GM12878 (cell line): Measurements from ENCODE around the gene CCDC187. TPM values are rescaled to one million over a fixed set of nuclear protein-coding genes. Genes with fewer than 3 reads are reported as not detected.

Experiments
- ATAC-seq: fragments of 200-7000 bp; cut with Tn5 transposase; 3 replicates; pipeline ENCODE4 v1.9.1; 2020; ENCODE audit warnings: mild to moderate bottlenecking, moderate library complexity
- BruUV-seq: library from RNA; stranded (reverse); fragments of 400-500 nt; replicated peaks from 2 replicates; lab custom pipeline; 2021; lab: Mats Ljungman, UMichigan
- CTCF ChIA-PET: fragments of 300-600 bp; sonication (Branson Sonifier 250); formaldehyde crosslinking; extraction: SDS; loops from one replicate; lab custom pipeline; 2021; ENCODE audit warnings: inconsistent platforms; lab: Yijun Ruan, JAX
- POLR2A ChIA-PET: fragments of 350-600 bp; formaldehyde crosslinking; extraction: SDS; loops from one replicate; lab custom pipeline; 2021; ENCODE audit warnings: inconsistent platforms; lab: Charles Lee
- RAD21 ChIA-PET: fragments of 300-600 bp; sonication (Branson Sonifier 250); formaldehyde crosslinking; loops from one replicate; lab custom pipeline; 2023; ENCODE audit warnings: antibody characterized with exemption; ENCODE audit not compliant: unreplicated experiment; lab: Charles Lee
- SMC1A ChIA-PET: fragments of 300-600 bp; sonication (Branson Sonifier 250); formaldehyde crosslinking; loops from one replicate; lab custom pipeline; 2023; ENCODE audit not compliant: unreplicated experiment, uncharacterized antibody; lab: Charles Lee
- DNase-seq: peaks from one replicate; pipeline ENCODE4 v3.0.0-alpha.2; 2011; ENCODE audit warnings: low read depth, low spot score
- FAIRE-seq: peaks from 3 replicates; lab custom pipeline; 2011; peaks lifted over from hg19 to GRCh38; lab: Jason Lieb, UNC
- H2AFZ ChIP-seq: 2 replicates; pipeline ENCODE4 v1.6.0; 2011; ENCODE audit warnings: low read depth, low read length, control low read depth; ENCODE audit not compliant: control insufficient read depth
- H3K27ac ChIP-seq: 2 replicates; pipeline ENCODE4 v1.5.1; 2011; ENCODE audit warnings: control low read depth; ENCODE audit not compliant: control insufficient read depth, insufficient read depth
- H3K27me3 ChIP-seq, 2 experiments: replicated peaks in 1 of 2; 2 replicates each; pipeline versions ENCODE4 v1.6.0 to v1.6.1; 2011; ENCODE audit warnings: low read length in 1 of 2; ENCODE audit not compliant: control insufficient read depth in 2 of 2, insufficient read depth in 2 of 2
- H3K36me3 ChIP-seq, 2 experiments: 2 replicates each; pipeline ENCODE4 v1.5.1; 2011; ENCODE audit warnings: low read length in 1 of 2; ENCODE audit not compliant: control insufficient read depth in 2 of 2, insufficient read depth in 2 of 2
- H3K4me1 ChIP-seq: 2 replicates; pipeline ENCODE4 v1.6.1; 2011; ENCODE audit warnings: mild to moderate bottlenecking, low read length, moderate library complexity, mixed read lengths; ENCODE audit not compliant: control insufficient read depth, insufficient read depth
- H3K4me2 ChIP-seq: 2 replicates; pipeline ENCODE4 v1.6.0; 2011; ENCODE audit warnings: control low read depth; ENCODE audit not compliant: control insufficient read depth, insufficient read depth
- H3K4me3 ChIP-seq: fragments of 200-600 bp; sonication (generic); 2 replicates; pipeline ENCODE4 v1.5.1; 2016
- H3K79me2 ChIP-seq: 2 replicates; pipeline ENCODE4 v1.6.0; 2011; ENCODE audit warnings: low read length; ENCODE audit not compliant: control insufficient read depth, insufficient read depth
- H3K9ac ChIP-seq: 2 replicates; pipeline ENCODE4 v1.8.0; 2011; ENCODE audit warnings: low read length, control low read depth, mixed read lengths; ENCODE audit not compliant: control insufficient read depth, insufficient read depth
- H3K9me3 ChIP-seq: replicated peaks from 3 replicates; pipeline ENCODE4 v1.5.1; 2011; ENCODE audit warnings: mild to moderate bottlenecking, low read length; ENCODE audit not compliant: control insufficient read depth, insufficient read depth
- H4K20me1 ChIP-seq: 2 replicates; pipeline ENCODE4 v1.6.0; 2011; ENCODE audit not compliant: control insufficient read depth, insufficient read depth
- ATF7 ChIP-seq: fragments of 450-650 bp; IDR thresholded peaks from 2 replicates; pipeline ENCODE4 v1.6.1; 2016; ENCODE audit warnings: low read depth, mild to moderate bottlenecking
- BCLAF1 ChIP-seq: fragments of 450-650 bp; IDR thresholded peaks from 2 replicates; pipeline ENCODE4 v1.6.1; 2017; ENCODE audit warnings: antibody characterized with exemption, mild to moderate bottlenecking, moderate library complexity
- E2F4 ChIP-seq: IDR thresholded peaks from 2 replicates; pipeline ENCODE4 v1.6.1; 2012; ENCODE audit warnings: low read depth, low read length, improper control_type of control experiment
- NR2F1 ChIP-seq: fragments of 450-650 bp; conservative IDR thresholded peaks from 2 replicates; pipeline ENCODE4 v1.6.1; 2017; ENCODE audit warnings: mild to moderate bottlenecking
- PBX3 ChIP-seq: IDR thresholded peaks from 2 replicates; pipeline ENCODE4 v1.6.1; 2011; ENCODE audit warnings: mild to moderate bottlenecking, low read depth, low read length, moderate library complexity; ENCODE audit not compliant: insufficient replicate concordance
- POLR2AphosphoS2 ChIP-seq: IDR thresholded peaks from 2 replicates; pipeline ENCODE4 v1.6.1; 2011; ENCODE audit warnings: low read depth, mild to moderate bottlenecking, low read length, improper control_type of control experiment, moderate library complexity
- POU2F2 ChIP-seq: IDR thresholded peaks from 3 replicates; pipeline ENCODE4 v1.6.1; 2011; ENCODE audit warnings: low read depth, mild to moderate bottlenecking, low read length, borderline replicate concordance
- RAD21 ChIP-seq: IDR thresholded peaks from 2 replicates; pipeline ENCODE4 v1.6.1; 2011; ENCODE audit warnings: mild to moderate bottlenecking, low read depth, low read length, moderate library complexity; ENCODE audit not compliant: insufficient read depth
- SP1 ChIP-seq: IDR thresholded peaks from one replicate; pipeline ENCODE4 v1.6.1; 2011; ENCODE audit warnings: low read depth, low read length
- WGBS: methylation state at CpG from one replicate; pipeline ENCODE4 v1.1.6; 2016; ENCODE audit warnings: low lambda C conversion rate; ENCODE audit not compliant: insufficient replicate concordance, insufficient coverage; ENCODE audit errors: missing lambda C conversion rate; 5-methylcytosine and 5-hydroxymethylcytosine counted together
- in situ Hi-C: fragments of 300-500 bp; cut with MboI; formaldehyde crosslinking; loops from 9 replicates; pipeline ENCODE4 v1.14.3; 2018; ENCODE audit warnings: mixed read lengths
- intact Hi-C: fragments of 100-400 bp; cut with micrococcal nuclease; formaldehyde crosslinking; loops from one replicate; pipeline ENCODE4 v1.14.2; 2022; ENCODE audit not compliant: unreplicated experiment
- polyA plus RNA-seq, 11 experiments: library from polyadenylated mRNA; depleted of rRNA in 4 of 11; unstranded in 6 of 11; stranded (reverse) in 5 of 11; fragments of >200 nt; fragmentation: Nextera tagmentation in 4 of 11; fragmentation: Illumina TruSeq in 1 of 11; extraction: Ambion mirVana in 4 of 11; extraction: Trizol in 1 of 11; gene quantifications; 1 replicate in 1 of 11; 2 replicates in 10 of 11; pipeline versions ENCODE4 v1.2.1 to v1.2.3, GENCODE V29; 2011 to 2016; ENCODE audit warnings: inconsistent platforms in 2 of 11, missing spikeins in 2 of 11, low read depth in 1 of 11
- total RNA-seq, 4 experiments: library from RNA; depleted of rRNA in 3 of 4; stranded (reverse); fragments of >200 nt in 3 of 4; fragmentation: Illumina TruSeq in 1 of 4; extraction: Trizol in 1 of 4; gene quantifications; 2 replicates each; pipeline versions ENCODE4 v1.2.1 to v1.2.3, GENCODE V29; 2013 to 2021

Gene CCDC187
- total and polyA plus RNA-seq, 10 of the 15 experiments (the other 5 are each of a cell fraction or from before 2014, with no cell fraction given): 0.04 to 0.23 (median 0.04) TPM; not detected in 7

- DNase-seq (no peak), ATAC-seq (no peak), FAIRE-seq (no peak)
- H3K4me2 ChIP-seq: no peak overlapping the region
- 52% methylated on average over 18 of the region's 18 CpGs for WGBS
- H3K4me1 ChIP-seq: peaks cover 3% of the 10 kb centered on the region
- H3K4me3 ChIP-seq: no peak overlapping the region
- no peak overlapping the region for H2AFZ ChIP-seq
- ChIA-PET SMC1A (interaction anchor here (0.6 kb wide), 1 partner anchor 170 kb away, joined by 3 read pairs; no protein-coding TSS in a partner anchor), POLR2A (no interaction called here), RAD21 (interaction anchor here (0.6 to 1.3 kb wide), 2 partner anchors 50 to 341 kb away, joined by 4 read pairs; partner anchors contain the start of gene DNLZ), CTCF (interaction anchor here (0.6 to 0.7 kb wide), 3 partner anchors 174 to 1386 kb away, joined by 3 to 5 read pairs (median 3); no protein-coding TSS in a partner anchor)
- TF ChIP-seq ATF7: no peak
- TF ChIP-seq PBX3: no peak
- H3K36me3 ChIP-seq: no peaks in the 10 kb centered on the region
- no peaks in the 10 kb centered on the region for H4K20me1 ChIP-seq
- no peak overlapping the region for H3K27ac ChIP-seq
- in situ Hi-C loops: no loop called here
- H3K27me3 ChIP-seq: peaks cover 0 to 5% of the 10 kb centered on the region in 2 experiments
- intact Hi-C loops: no loop called here
- BruUV-seq: no TSS peak
- H3K9ac ChIP-seq: no peak overlapping the region
- H3K9me3 ChIP-seq: peaks cover 8% of the 10 kb centered on the region; the same call in 2 of the 3 replicates
- no peaks in the 10 kb centered on the region for H3K79me2 ChIP-seq
These were observed 9.5 kb upstream of the CCDC187 start for GRCh38 chr9:136313111-136314055.

- Histone ChIP-seq H2AFZ (no peak overlapping the region), H4K20me1 (no peaks in the 10 kb centered on the region), H3K4me2 (no peak overlapping the region), H3K36me3 (no peaks in the 10 kb centered on the region), H3K4me1 (peaks cover 3% of the 10 kb centered on the region), H3K9ac (no peak overlapping the region), H3K79me2 (no peaks in the 10 kb centered on the region), H3K4me3 (no peak overlapping the region), H3K27me3 (no peaks in the 10 kb centered on the region; a peak in 2 of 4 replicates), H3K9me3 (peaks cover 8% of the 10 kb centered on the region; the same call in 2 of the 3 replicates), H3K27ac (no peak overlapping the region)
- ChIA-PET SMC1A (no interaction called here), POLR2A (no interaction called here), RAD21 (interaction anchor here (1.3 kb wide), 1 partner anchor 51 kb away, joined by 4 read pairs; the partner anchor contains the start of gene DNLZ), CTCF (interaction anchor here (0.7 to 1.3 kb wide), 2 partner anchors 90 to 1385 kb away, joined by 3 read pairs; no protein-coding TSS in a partner anchor)
- in situ Hi-C loops (no loop called here), intact Hi-C loops (no loop called here)
- no peak for FAIRE-seq
- no peak for DNase-seq
- no TSS peak for BruUV-seq
- ATAC-seq: peak; percentile 57
- 40% methylated on average over 12 of the region's 12 CpGs for WGBS
- no peak for TF ChIP-seq E2F4
- 0 out of 2 replicates have a peak, but pooled peaks have one; percentile 18 for TF ChIP-seq NR2F1
- peak; percentile 52 for TF ChIP-seq RAD21
- TF ChIP-seq POLR2AphosphoS2: no peak
- no peak for TF ChIP-seq POU2F2
- no peak for TF ChIP-seq BCLAF1
- no peak for TF ChIP-seq SP1
These were observed 8.5 kb upstream of the CCDC187 start for GRCh38 chr9:136312436-136312835.
